Peyer's patch (tissue), 4 donors: ENCODE data around the gene PPP2R5C. TPM values are rescaled to one million over a fixed set of nuclear protein-coding genes. Genes with fewer than 3 reads are reported as not detected.

ENCODE experiments used
- DNase-seq, 3 donors: peaks; one replicate each; pipeline ENCODE4 v3.0.0-alpha.2; 2017 to 2019
- H3K27ac ChIP-seq, 4 donors: fragments of 200-600 bp; sonication (generic); one replicate each; pipeline ENCODE4 v1.5.1; 2016 to 2019
- H3K27me3 ChIP-seq, 2 donors: fragments of 200-600 bp; sonication (generic); one replicate each; pipeline ENCODE4 v1.5.1; 2019
- H3K36me3 ChIP-seq, 3 donors: fragments of 200-600 bp; sonication (generic); one replicate each; pipeline ENCODE4 v1.5.1; 2016 to 2019
- H3K4me1 ChIP-seq, 4 donors: fragments of 200-600 bp; sonication (generic); one replicate each; pipeline ENCODE4 v1.5.1; 2016 to 2019
- H3K4me3 ChIP-seq, 4 donors: fragments of 200-600 bp; sonication (generic); 1 replicate in 3 of 4; 2 replicates in 1 of 4; pipeline ENCODE4 v1.5.1; 2016 to 2019; ENCODE audit warnings: mild to moderate bottlenecking in 1 of 4
- H3K9me3 ChIP-seq, 4 donors: fragments of 200-600 bp; sonication (generic); one replicate each; pipeline ENCODE4 v1.5.1; 2016 to 2019; ENCODE audit warnings: mild to moderate bottlenecking in 1 of 4
- CTCF ChIP-seq, 6 experiments: fragments of 450-650 bp in 4 of 6; fragments of 200-600 bp in 2 of 6; sonication (generic) in 1 of 6; IDR thresholded peaks; one replicate each; pipeline ENCODE4 v1.5.1; 2017 to 2019; ENCODE audit warnings: antibody characterized with exemption in 6 of 6, mild to moderate bottlenecking in 3 of 6, moderate library complexity in 1 of 6
- POLR2A ChIP-seq, 2 donors: fragments of 450-650 bp; IDR thresholded peaks; one replicate each; pipeline ENCODE4 v1.5.1; 2017; ENCODE audit warnings: antibody characterized with exemption in 2 of 2, mild to moderate bottlenecking in 2 of 2, moderate library complexity in 2 of 2
- total RNA-seq, 4 donors: library from RNA; depleted of rRNA; stranded (reverse); fragments of >200 nt; gene quantifications; one replicate each; pipeline ENCODE4 v1.1.0, GENCODE V29; 2016

The PPP2R5C gene
- total RNA-seq, 4 donors from 2014 or later: 87.6 to 137 (median 91.9) TPM

- TF ChIP-seq CTCF (IDR thresholded peaks at IDR 0.05) (no peak), POLR2A (IDR thresholded peaks at IDR 0.05) (no peak)
- peaks cover 0 to 15% (median 10%) of the 10 kb centered on the region in 4 donors for H3K4me1 ChIP-seq
These were observed 87.6 kb downstream of the PPP2R5C start for GRCh38 chr14:101849125-101849524.

GRCh38 chr14:101849640-101850039, 88.1 kb downstream of the PPP2R5C start:
- no peak overlapping the region for H3K27ac ChIP-seq
- H3K4me3 ChIP-seq: no peak overlapping the region
- no peaks in the 10 kb centered on the region for H3K27me3 ChIP-seq
- no peaks in the 10 kb centered on the region for H3K36me3 ChIP-seq
- H3K9me3 ChIP-seq: no peaks in the 10 kb centered on the region
- TF ChIP-seq POLR2A (IDR thresholded peaks at IDR 0.05): no peak
- TF ChIP-seq CTCF (IDR thresholded peaks at IDR 0.05): no peak
- DNase-seq: no peak
- peaks cover 0 to 15% (median 11%) of the 10 kb centered on the region in 4 donors for H3K4me1 ChIP-seq

More at GRCh38 chr14:101849125-101849524, 87.6 kb downstream of the PPP2R5C start:
- Histone ChIP-seq H3K9me3 (no peaks in the 10 kb centered on the region), H3K36me3 (no peaks in the 10 kb centered on the region), H3K4me3 (no peak overlapping the region), H3K27me3 (no peaks in the 10 kb centered on the region), H3K27ac (no peak overlapping the region)
- DNase-seq: peak in 2 of 3 donors; percentile 58 to 65

- Histone ChIP-seq H3K27ac (no peak overlapping the region), H3K27me3 (no peaks in the 10 kb centered on the region), H3K4me1 (peaks cover 0 to 11% (median 6%) of the 10 kb centered on the region in 4 donors), H3K4me3 (no peak overlapping the region), H3K9me3 (no peaks in the 10 kb centered on the region), H3K36me3 (no peaks in the 10 kb centered on the region)
- no peak for TF ChIP-seq POLR2A (IDR thresholded peaks at IDR 0.05)
- TF ChIP-seq CTCF (IDR thresholded peaks at IDR 0.05): no peak
- DNase-seq: no peak
These were observed 89.7 kb downstream of the PPP2R5C start for GRCh38 chr14:101851183-101851582.

- TF ChIP-seq CTCF (IDR thresholded peaks at IDR 0.05): no peak
- TF ChIP-seq POLR2A (IDR thresholded peaks at IDR 0.05): no peak
- H3K27ac ChIP-seq: no peak overlapping the region
- H3K4me1 ChIP-seq: peaks cover 0 to 11% (median 6%) of the 10 kb centered on the region in 4 donors
- H3K9me3 ChIP-seq: no peaks in the 10 kb centered on the region
- H3K4me3 ChIP-seq: no peak overlapping the region
- H3K27me3 ChIP-seq: no peaks in the 10 kb centered on the region
- DNase-seq: no peak
- H3K36me3 ChIP-seq: no peaks in the 10 kb centered on the region
These were observed 90.4 kb downstream of the PPP2R5C start for GRCh38 chr14:101851736-101852405.

GRCh38 chr14:101852785-101853184, 91.3 kb downstream of the PPP2R5C start:
- H3K36me3 ChIP-seq: no peaks in the 10 kb centered on the region
- H3K4me3 ChIP-seq: no peak overlapping the region
- no peak for DNase-seq
- TF ChIP-seq CTCF (IDR thresholded peaks at IDR 0.05) (no peak), POLR2A (IDR thresholded peaks at IDR 0.05) (no peak)
- H3K27ac ChIP-seq: no peak overlapping the region
- no peaks in the 10 kb centered on the region for H3K27me3 ChIP-seq
- H3K9me3 ChIP-seq: no peaks in the 10 kb centered on the region
- H3K4me1 ChIP-seq: peaks cover 0 to 11% (median 6%) of the 10 kb centered on the region in 4 donors
